WTC11 (cell line): ENCODE data around the gene CD180. TPM values are rescaled to one million over a fixed set of nuclear protein-coding genes. Genes with fewer than 3 reads are reported as not detected.

Source experiments
- ATAC-seq: fragments of 200-7000 bp; cut with Tn5 transposase; 2 replicates; pipeline ENCODE4 v1.10.0; 2021; ENCODE audit warnings: mild to moderate bottlenecking, moderate library complexity
- CTCF ChIA-PET: fragments of 300-600 bp; sonication (Branson Sonifier 250); formaldehyde crosslinking; loops from one replicate; lab custom pipeline; 2021; ENCODE audit warnings: antibody characterized with exemption; lab: Charles Lee
- POLR2A ChIA-PET: fragments of 350-600 bp; sonication (Branson Sonifier 250); formaldehyde crosslinking; loops from one replicate; lab custom pipeline; 2021; ENCODE audit warnings: antibody characterized with exemption; lab: Charles Lee
- DNase-seq: peaks from one replicate; pipeline ENCODE4 v3.0.0; 2021; ENCODE audit warnings: low spot score
- H3K27ac Mint-ChIP-seq: 2 replicates; pipeline ENCODE4 v1.8.0; 2021; ENCODE audit warnings: mixed read lengths
- H3K27me3 Mint-ChIP-seq: 2 replicates; pipeline ENCODE4 v1.8.0; 2021; ENCODE audit warnings: low read depth, mild to moderate bottlenecking, moderate library complexity, mixed read lengths
- H3K36me3 Mint-ChIP-seq: 2 replicates; pipeline ENCODE4 v1.8.0; 2021; ENCODE audit warnings: mixed read lengths
- H3K4me1 Mint-ChIP-seq: 2 replicates; pipeline ENCODE4 v1.8.0; 2022; ENCODE audit warnings: mixed read lengths
- H3K4me3 Mint-ChIP-seq: 2 replicates; pipeline ENCODE4 v1.8.0; 2021; ENCODE audit warnings: mild to moderate bottlenecking, moderate library complexity, mixed read lengths
- H3K9me3 Mint-ChIP-seq: 2 replicates; pipeline ENCODE4 v1.8.0; 2021; ENCODE audit warnings: mixed read lengths
- ATF1 ChIP-seq: sonication (generic); formaldehyde crosslinking; IDR thresholded peaks from 2 replicates; pipeline ENCODE4 v1.8.1; 2023; ENCODE audit warnings: mild to moderate bottlenecking, moderate library complexity, missing genetic modification reagents
- FOXK1 ChIP-seq: sonication (generic); formaldehyde crosslinking; IDR thresholded peaks from 2 replicates; pipeline ENCODE4 v1.8.0; 2022; ENCODE audit warnings: mild to moderate bottlenecking, moderate library complexity, missing genetic modification reagents
- FOXP1 ChIP-seq: sonication (generic); formaldehyde crosslinking; IDR thresholded peaks from 2 replicates; pipeline ENCODE4 v1.8.0; 2022; ENCODE audit warnings: missing genetic modification reagents, mild to moderate bottlenecking, moderate library complexity, borderline replicate concordance
- GABPB1 ChIP-seq: sonication (generic); formaldehyde crosslinking; IDR thresholded peaks from 2 replicates; pipeline ENCODE4 v1.8.1; 2023; ENCODE audit warnings: mild to moderate bottlenecking, missing genetic modification reagents
- HMGA2 ChIP-seq: fragments of 250-450 bp; sonication (Bioruptor Pico); IDR thresholded peaks from 2 replicates; pipeline ENCODE4 v1.4.0; 2021; ENCODE audit warnings: mild to moderate bottlenecking, moderate library complexity
- IRF2 ChIP-seq: sonication (generic); formaldehyde crosslinking; IDR thresholded peaks from 2 replicates; pipeline ENCODE4 v1.8.0; 2022; ENCODE audit warnings: low read depth, missing genetic modification reagents, borderline replicate concordance
- JUN ChIP-seq: sonication (generic); formaldehyde crosslinking; IDR thresholded peaks from 2 replicates; pipeline ENCODE4 v1.8.0; 2023; ENCODE audit warnings: mild to moderate bottlenecking, missing genetic modification reagents
- KAT7 ChIP-seq: sonication (generic); formaldehyde crosslinking; IDR thresholded peaks from 2 replicates; pipeline ENCODE4 v1.8.1; 2023; ENCODE audit warnings: missing genetic modification reagents, mild to moderate bottlenecking, borderline replicate concordance
- MXD4 ChIP-seq: fragments of 250-450 bp; sonication (Bioruptor Pico); IDR thresholded peaks from 2 replicates; pipeline ENCODE4 v1.8.0; 2021; ENCODE audit warnings: mild to moderate bottlenecking, moderate library complexity, borderline replicate concordance
- OVOL2 ChIP-seq: fragments of 250-450 bp; sonication (Bioruptor Pico); IDR thresholded peaks from 2 replicates; pipeline ENCODE4 v1.9.0; 2021; ENCODE audit warnings: mild to moderate bottlenecking, borderline replicate concordance
- SMAD3 ChIP-seq: sonication (generic); formaldehyde crosslinking; IDR thresholded peaks from 2 replicates; pipeline ENCODE4 v1.8.0; 2022; ENCODE audit warnings: missing genetic modification reagents, mild to moderate bottlenecking, borderline replicate concordance
- SMAD4 ChIP-seq: sonication (generic); formaldehyde crosslinking; IDR thresholded peaks from 2 replicates; pipeline ENCODE4 v1.8.0; 2022; ENCODE audit warnings: mild to moderate bottlenecking, missing genetic modification reagents
- TEAD1 ChIP-seq: sonication (generic); formaldehyde crosslinking; IDR thresholded peaks from 2 replicates; pipeline ENCODE4 v1.8.0; 2022; ENCODE audit warnings: mild to moderate bottlenecking, missing genetic modification reagents
- ZNF232 ChIP-seq: sonication (generic); formaldehyde crosslinking; IDR thresholded peaks from 2 replicates; pipeline ENCODE4 v1.8.0; 2022; ENCODE audit warnings: mild to moderate bottlenecking, missing genetic modification reagents
- ZNF396 ChIP-seq: fragments of 250-450 bp; sonication (Bioruptor Pico); IDR thresholded peaks from 2 replicates; pipeline ENCODE4 v1.8.0; 2021; ENCODE audit warnings: mild to moderate bottlenecking, moderate library complexity, borderline replicate concordance
- ZNF423 ChIP-seq: fragments of 250-450 bp; sonication (Bioruptor Pico); IDR thresholded peaks from 2 replicates; pipeline ENCODE4 v2.1.2; 2022; ENCODE audit warnings: mild to moderate bottlenecking, moderate library complexity
- total RNA-seq: library from RNA; stranded (reverse); gene quantifications from 3 replicates; pipeline ENCODE4 v1.2.3, GENCODE V29; 2021
- TF ChIP-seq, protein P1 (sequence below): sonication (generic); formaldehyde crosslinking; IDR thresholded peaks from 2 replicates; pipeline ENCODE4 v1.8.0; 2022; ENCODE audit warnings: missing genetic modification reagents
- TF ChIP-seq, protein P2 (sequence below): sonication (generic); formaldehyde crosslinking; IDR thresholded peaks from 2 replicates; pipeline ENCODE4 v1.8.1; 2022; ENCODE audit warnings: low read depth, mild to moderate bottlenecking, moderate library complexity, missing genetic modification reagents, borderline replicate concordance
- TF ChIP-seq, protein P3 (sequence below): sonication (generic); formaldehyde crosslinking; IDR thresholded peaks from 2 replicates; pipeline ENCODE4 v1.8.1; 2022; ENCODE audit warnings: missing genetic modification reagents, borderline replicate concordance
- TF ChIP-seq, protein P4 (sequence below): sonication (generic); formaldehyde crosslinking; IDR thresholded peaks from 2 replicates; pipeline ENCODE4 v1.8.1; 2022; ENCODE audit warnings: mild to moderate bottlenecking, missing genetic modification reagents, moderate library complexity, borderline replicate concordance
- TF ChIP-seq, protein P5 (sequence below): sonication (generic); formaldehyde crosslinking; conservative IDR thresholded peaks from 2 replicates; pipeline ENCODE4 v1.8.1; 2022; ENCODE audit warnings: mild to moderate bottlenecking, missing genetic modification reagents
- TF ChIP-seq, protein P6 (sequence below): sonication (generic); formaldehyde crosslinking; conservative IDR thresholded peaks from 2 replicates; pipeline ENCODE4 v1.8.1; 2023; ENCODE audit warnings: mild to moderate bottlenecking, low read depth, missing genetic modification reagents, moderate library complexity

The CD180 gene
- total RNA-seq, 1 experiment from 2014 or later = not detected

DNA sequence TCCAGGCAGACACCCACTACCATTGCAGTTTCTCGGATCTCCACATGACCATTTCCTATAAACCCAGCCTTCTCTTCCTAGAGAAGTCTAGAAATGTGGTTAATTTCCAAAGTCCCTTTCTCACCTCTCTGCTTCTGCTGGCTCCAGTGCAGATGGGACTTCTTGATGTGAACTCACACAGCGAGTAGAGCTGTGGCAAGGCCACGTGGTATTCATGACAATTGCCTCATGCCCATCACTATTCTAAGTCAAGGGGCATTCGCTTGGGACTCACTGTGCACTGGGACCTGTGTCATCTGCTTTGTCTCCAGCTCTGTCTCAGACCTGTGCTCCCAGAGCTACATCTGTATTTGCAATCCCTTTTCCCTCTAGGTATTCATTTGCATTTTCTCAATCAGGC lies 6.2 kb downstream of the CD180 start:
- CTCF ChIA-PET = no interaction called here

DNA sequence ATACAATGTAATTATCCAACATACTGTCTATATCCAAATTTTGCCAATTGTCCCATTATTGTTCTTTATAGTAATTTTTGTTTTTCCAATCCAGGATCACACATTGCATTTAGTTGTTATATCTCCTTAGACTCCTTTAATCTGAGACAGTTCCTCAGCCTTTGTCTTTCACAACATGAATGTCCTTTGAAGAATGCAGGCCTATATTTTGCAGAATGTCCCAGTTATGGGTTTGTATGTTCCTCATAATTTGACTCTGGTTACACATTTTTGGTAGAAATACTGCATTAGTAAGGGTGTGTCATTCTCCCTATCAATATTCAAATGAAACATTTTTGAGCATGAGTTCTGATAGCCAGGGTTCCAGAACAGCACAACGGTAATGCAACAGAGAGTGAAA lies 6.7 kb downstream of the CD180 start:
- POLR2A ChIA-PET = no interaction called here
- Mint-ChIP-seq H3K4me3 (no peak overlapping the region), H3K27me3 (no peaks in the 10 kb centered on the region), H3K4me1 (peaks cover 20% of the 10 kb centered on the region), H3K27ac (no peak overlapping the region), H3K9me3 (peaks cover 17% of the 10 kb centered on the region), H3K36me3 (peaks cover 13% of the 10 kb centered on the region)
- ATAC-seq (no peak), DNase-seq (no peak)
- TF ChIP-seq MXD4 (CRISPR knock-in tag) (no peak), FOXK1 (CRISPR knock-in tag) (no peak), OVOL2 (CRISPR knock-in tag) (no peak), SMAD4 (CRISPR knock-in tag) (no peak), SMAD3 (no peak), HMGA2 (no peak), IRF2 (CRISPR knock-in tag) (no peak), TEAD1 (CRISPR knock-in tag) (no peak), GABPB1 (CRISPR knock-in tag) (no peak)
- TF ChIP-seq, protein P1, sequence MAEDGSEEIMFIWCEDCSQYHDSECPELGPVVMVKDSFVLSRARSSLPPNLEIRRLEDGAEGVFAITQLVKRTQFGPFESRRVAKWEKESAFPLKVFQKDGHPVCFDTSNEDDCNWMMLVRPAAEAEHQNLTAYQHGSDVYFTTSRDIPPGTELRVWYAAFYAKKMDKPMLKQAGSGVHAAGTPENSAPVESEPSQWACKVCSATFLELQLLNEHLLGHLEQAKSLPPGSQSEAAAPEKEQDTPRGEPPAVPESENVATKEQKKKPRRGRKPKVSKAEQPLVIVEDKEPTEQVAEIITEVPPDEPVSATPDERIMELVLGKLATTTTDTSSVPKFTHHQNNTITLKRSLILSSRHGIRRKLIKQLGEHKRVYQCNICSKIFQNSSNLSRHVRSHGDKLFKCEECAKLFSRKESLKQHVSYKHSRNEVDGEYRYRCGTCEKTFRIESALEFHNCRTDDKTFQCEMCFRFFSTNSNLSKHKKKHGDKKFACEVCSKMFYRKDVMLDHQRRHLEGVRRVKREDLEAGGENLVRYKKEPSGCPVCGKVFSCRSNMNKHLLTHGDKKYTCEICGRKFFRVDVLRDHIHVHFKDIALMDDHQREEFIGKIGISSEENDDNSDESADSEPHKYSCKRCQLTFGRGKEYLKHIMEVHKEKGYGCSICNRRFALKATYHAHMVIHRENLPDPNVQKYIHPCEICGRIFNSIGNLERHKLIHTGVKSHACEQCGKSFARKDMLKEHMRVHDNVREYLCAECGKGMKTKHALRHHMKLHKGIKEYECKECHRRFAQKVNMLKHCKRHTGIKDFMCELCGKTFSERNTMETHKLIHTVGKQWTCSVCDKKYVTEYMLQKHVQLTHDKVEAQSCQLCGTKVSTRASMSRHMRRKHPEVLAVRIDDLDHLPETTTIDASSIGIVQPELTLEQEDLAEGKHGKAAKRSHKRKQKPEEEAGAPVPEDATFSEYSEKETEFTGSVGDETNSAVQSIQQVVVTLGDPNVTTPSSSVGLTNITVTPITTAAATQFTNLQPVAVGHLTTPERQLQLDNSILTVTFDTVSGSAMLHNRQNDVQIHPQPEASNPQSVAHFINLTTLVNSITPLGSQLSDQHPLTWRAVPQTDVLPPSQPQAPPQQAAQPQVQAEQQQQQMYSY = no peak
- TF ChIP-seq, protein P2, sequence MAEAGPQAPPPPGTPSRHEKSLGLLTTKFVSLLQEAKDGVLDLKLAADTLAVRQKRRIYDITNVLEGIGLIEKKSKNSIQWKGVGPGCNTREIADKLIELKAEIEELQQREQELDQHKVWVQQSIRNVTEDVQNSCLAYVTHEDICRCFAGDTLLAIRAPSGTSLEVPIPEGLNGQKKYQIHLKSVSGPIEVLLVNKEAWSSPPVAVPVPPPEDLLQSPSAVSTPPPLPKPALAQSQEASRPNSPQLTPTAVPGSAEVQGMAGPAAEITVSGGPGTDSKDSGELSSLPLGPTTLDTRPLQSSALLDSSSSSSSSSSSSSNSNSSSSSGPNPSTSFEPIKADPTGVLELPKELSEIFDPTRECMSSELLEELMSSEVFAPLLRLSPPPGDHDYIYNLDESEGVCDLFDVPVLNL (CRISPR knock-in tag) = no peak
- TF ChIP-seq, protein P3, sequence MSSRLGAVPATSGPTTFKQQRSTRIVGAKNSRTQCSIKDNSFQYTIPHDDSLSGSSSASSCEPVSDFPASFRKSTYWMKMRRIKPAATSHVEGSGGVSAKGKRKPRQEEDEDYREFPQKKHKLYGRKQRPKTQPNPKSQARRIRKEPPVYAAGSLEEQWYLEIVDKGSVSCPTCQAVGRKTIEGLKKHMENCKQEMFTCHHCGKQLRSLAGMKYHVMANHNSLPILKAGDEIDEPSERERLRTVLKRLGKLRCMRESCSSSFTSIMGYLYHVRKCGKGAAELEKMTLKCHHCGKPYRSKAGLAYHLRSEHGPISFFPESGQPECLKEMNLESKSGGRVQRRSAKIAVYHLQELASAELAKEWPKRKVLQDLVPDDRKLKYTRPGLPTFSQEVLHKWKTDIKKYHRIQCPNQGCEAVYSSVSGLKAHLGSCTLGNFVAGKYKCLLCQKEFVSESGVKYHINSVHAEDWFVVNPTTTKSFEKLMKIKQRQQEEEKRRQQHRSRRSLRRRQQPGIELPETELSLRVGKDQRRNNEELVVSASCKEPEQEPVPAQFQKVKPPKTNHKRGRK = no peak
- TF ChIP-seq, protein P4, sequence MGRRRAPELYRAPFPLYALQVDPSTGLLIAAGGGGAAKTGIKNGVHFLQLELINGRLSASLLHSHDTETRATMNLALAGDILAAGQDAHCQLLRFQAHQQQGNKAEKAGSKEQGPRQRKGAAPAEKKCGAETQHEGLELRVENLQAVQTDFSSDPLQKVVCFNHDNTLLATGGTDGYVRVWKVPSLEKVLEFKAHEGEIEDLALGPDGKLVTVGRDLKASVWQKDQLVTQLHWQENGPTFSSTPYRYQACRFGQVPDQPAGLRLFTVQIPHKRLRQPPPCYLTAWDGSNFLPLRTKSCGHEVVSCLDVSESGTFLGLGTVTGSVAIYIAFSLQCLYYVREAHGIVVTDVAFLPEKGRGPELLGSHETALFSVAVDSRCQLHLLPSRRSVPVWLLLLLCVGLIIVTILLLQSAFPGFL (CRISPR knock-in tag) = no peak
- CTCF ChIA-PET = no interaction called here

More for the DNA sequence above, 6.2 kb downstream of the CD180 start:
- POLR2A ChIA-PET = no interaction called here
- no peak for DNase-seq
- no peak overlapping the region; the same call in 1 of the 2 replicates for H3K27ac Mint-ChIP-seq
- no peaks in the 10 kb centered on the region for H3K27me3 Mint-ChIP-seq
- H3K9me3 Mint-ChIP-seq = peaks cover 17% of the 10 kb centered on the region
- peaks cover 13% of the 10 kb centered on the region for H3K36me3 Mint-ChIP-seq
- H3K4me1 Mint-ChIP-seq = peaks cover 20% of the 10 kb centered on the region
- ATAC-seq = no peak
- H3K4me3 Mint-ChIP-seq = no peak overlapping the region
- TF ChIP-seq ZNF396 (CRISPR knock-in tag) (no peak), FOXP1 (CRISPR knock-in tag) (no peak), ATF1 (no peak), ZNF423 (CRISPR knock-in tag) (no peak), JUN (CRISPR knock-in tag) (no peak), KAT7 (no peak), SMAD4 (CRISPR knock-in tag) (no peak), ZNF232 (no peak)
- TF ChIP-seq, protein P5, sequence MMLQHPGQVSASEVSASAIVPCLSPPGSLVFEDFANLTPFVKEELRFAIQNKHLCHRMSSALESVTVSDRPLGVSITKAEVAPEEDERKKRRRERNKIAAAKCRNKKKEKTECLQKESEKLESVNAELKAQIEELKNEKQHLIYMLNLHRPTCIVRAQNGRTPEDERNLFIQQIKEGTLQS (CRISPR knock-in tag) = no peak
- TF ChIP-seq, protein P6, sequence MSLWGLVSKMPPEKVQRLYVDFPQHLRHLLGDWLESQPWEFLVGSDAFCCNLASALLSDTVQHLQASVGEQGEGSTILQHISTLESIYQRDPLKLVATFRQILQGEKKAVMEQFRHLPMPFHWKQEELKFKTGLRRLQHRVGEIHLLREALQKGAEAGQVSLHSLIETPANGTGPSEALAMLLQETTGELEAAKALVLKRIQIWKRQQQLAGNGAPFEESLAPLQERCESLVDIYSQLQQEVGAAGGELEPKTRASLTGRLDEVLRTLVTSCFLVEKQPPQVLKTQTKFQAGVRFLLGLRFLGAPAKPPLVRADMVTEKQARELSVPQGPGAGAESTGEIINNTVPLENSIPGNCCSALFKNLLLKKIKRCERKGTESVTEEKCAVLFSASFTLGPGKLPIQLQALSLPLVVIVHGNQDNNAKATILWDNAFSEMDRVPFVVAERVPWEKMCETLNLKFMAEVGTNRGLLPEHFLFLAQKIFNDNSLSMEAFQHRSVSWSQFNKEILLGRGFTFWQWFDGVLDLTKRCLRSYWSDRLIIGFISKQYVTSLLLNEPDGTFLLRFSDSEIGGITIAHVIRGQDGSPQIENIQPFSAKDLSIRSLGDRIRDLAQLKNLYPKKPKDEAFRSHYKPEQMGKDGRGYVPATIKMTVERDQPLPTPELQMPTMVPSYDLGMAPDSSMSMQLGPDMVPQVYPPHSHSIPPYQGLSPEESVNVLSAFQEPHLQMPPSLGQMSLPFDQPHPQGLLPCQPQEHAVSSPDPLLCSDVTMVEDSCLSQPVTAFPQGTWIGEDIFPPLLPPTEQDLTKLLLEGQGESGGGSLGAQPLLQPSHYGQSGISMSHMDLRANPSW (CRISPR knock-in tag) = no peak
- TF ChIP-seq, protein P2 (CRISPR knock-in tag) = no peak
- TF ChIP-seq, all 79 proteins: peak for 0
